Erythroblast (primary cell): ENCODE data around the gene PDLIM5.

Experiments
- GATA1 ChIP-seq: IDR thresholded peaks from 2 replicates; pipeline ENCODE4 v1.6.1; 2011; ENCODE audit warnings: low read depth, mild to moderate bottlenecking, control low read depth, low read length, moderate library complexity
- POLR2A ChIP-seq: IDR thresholded peaks from 2 replicates; pipeline ENCODE4 v1.6.1; 2011; ENCODE audit warnings: mild to moderate bottlenecking, low read length

DNA sequence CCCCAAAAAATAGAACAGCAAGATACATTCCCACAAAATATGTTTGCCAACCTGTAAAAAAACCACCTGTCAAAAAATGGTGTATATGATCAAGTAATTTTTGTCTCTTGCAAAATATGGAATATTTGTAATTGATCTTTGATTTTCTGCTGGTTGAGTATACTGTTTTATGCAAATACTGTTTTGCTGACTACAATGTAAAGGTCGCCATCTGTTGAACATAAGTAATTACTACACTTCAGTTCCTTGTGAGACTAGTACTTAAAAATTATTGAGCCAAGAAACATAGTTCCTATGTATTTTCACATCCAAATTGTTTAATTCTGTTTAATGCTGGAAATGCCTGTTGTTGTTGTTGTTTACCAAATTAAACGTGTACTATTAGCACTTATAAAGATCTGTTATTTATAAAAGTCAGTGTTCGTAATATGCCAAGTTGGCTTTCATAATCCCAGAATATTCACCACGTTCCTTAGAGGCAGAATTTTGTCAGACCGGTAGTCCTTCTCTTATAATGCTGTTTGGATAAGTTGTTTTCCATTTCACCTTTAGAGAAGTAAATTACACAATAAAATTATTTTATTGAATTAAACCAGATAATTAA, 144.2 kb downstream of the PDLIM5 start:
- TF ChIP-seq POLR2A = no peak
- no peak for TF ChIP-seq GATA1
